Measurements from ENCODE around the gene PTPRA. TPM values are rescaled to one million over a fixed set of nuclear protein-coding genes. Genes with fewer than 3 reads are reported as not detected.

The PTPRA gene
- total and polyA plus RNA-seq, 9 of the 15 experiments (the other 6 are each of a cell fraction or from before 2014, with no cell fraction given): 3.4 to 80.5 (median 28.0) TPM

- TF ChIP-seq AFF4 (CRISPR knock-in tag; IDR thresholded peaks at IDR 0.05) (no peak), POLR2B (IDR thresholded peaks at IDR 0.05; ENCODE audit: low read depth, partially characterized antibody) (no peak), ARID1B (IDR thresholded peaks at IDR 0.05) (no peak)
Observed at GRCh38 chr20:2837221-2837960, 35.9 kb upstream of the PTPRA start (continued).

GRCh38 chr20:2838170-2838797 lies 35.0 kb upstream of the PTPRA start:
- Histone ChIP-seq H3K9me3 (replicated peaks; ENCODE audit: control insufficient read depth, insufficient read depth, low read depth, low read length) (no peaks in the 10 kb centered on the region), H3K9ac (ENCODE audit: insufficient read depth in 1 of 2, low read depth in 2 of 2, low read length in 2 of 2) (no peak overlapping the region; a peak in 1 of 4 replicates), H3K4me3 (no peak overlapping the region), H3K4me2 (ENCODE audit: insufficient read depth, low read length) (no peak overlapping the region), H3K36me3 (ENCODE audit: control insufficient read depth, insufficient read depth, low read length) (no peaks in the 10 kb centered on the region), H3K27ac (ENCODE audit: extremely low read depth, low read depth, low read length) (no peak overlapping the region), H3K9me1 (ENCODE audit: control insufficient read depth, insufficient read depth, low read length) (no peaks in the 10 kb centered on the region), H3K4me1 (replicated peaks in 1 of 2; ENCODE audit: control insufficient read depth in 2 of 2, insufficient read depth in 2 of 2, low read length in 2 of 2) (peaks cover 9 to 25% of the 10 kb centered on the region in 2 experiments; a peak in 4 of 5 replicates), H3K27me3 (ENCODE audit: control insufficient read depth in 2 of 2, insufficient read depth in 2 of 2, low read length in 2 of 2) (no peaks in the 10 kb centered on the region), H2AFZ (ENCODE audit: low read depth, low read length) (no peak overlapping the region), H3K79me2 (ENCODE audit: control insufficient read depth, insufficient read depth, low read length) (peaks cover 3% of the 10 kb centered on the region; the same call in 1 of the 3 replicates), H4K20me1 (replicated peaks; ENCODE audit: control insufficient read depth, insufficient read depth, low read length) (no peaks in the 10 kb centered on the region)
- ATAC-seq: no peak
- POLR2A ChIA-PET: interaction anchor here (0.7 kb wide), 1 partner anchor 11 kb away, joined by 4 read pairs; no protein-coding TSS in a partner anchor
- no TSS peak for BruUV-seq (replicated peaks)
- WGBS (ENCODE audit: insufficient coverage, low coverage, missing lambda C conversion rate): 85% methylated on average over 18 of the region's 19 CpGs
- CTCF ChIA-PET (ENCODE audit: low intra/inter-chr PET ratio): no interaction called here
- no peak for FAIRE-seq
- intact Hi-C loops (cut with micrococcal nuclease): no loop called here
- in situ Hi-C loops (cut with MboI): no loop called here
- DNase-seq (ENCODE audit: extremely low read depth in 1 of 4, low spot score in 3 of 4): peak in 1 of 4 experiments; percentile 1
- TF ChIP-seq ARID3A (IDR thresholded peaks at IDR 0.05; ENCODE audit: borderline replicate concordance, low read depth, low read length): no peak
- no peak for TF ChIP-seq SAFB2 (IDR thresholded peaks at IDR 0.05; ENCODE audit: borderline replicate concordance, low read depth, low read length, severe bottlenecking)
- TF ChIP-seq HDAC2 (IDR thresholded peaks at IDR 0.05): no peak
- no peak for TF ChIP-seq BRD9 (IDR thresholded peaks at IDR 0.05; ENCODE audit: low read depth, partially characterized antibody)
- no peak for TF ChIP-seq ZNF274 (IDR thresholded peaks at IDR 0.05; ENCODE audit: borderline replicate concordance, low read depth, low read length)
- TF ChIP-seq TAL1 (IDR thresholded peaks at IDR 0.05): no peak
- TF ChIP-seq BCLAF1 (IDR thresholded peaks at IDR 0.05; ENCODE audit: borderline replicate concordance in 1 of 2, control insufficient read depth in 1 of 2, low read depth in 2 of 2, low read length in 1 of 2): no peak

Data from K562 (cell line).